CMK (cell line): ENCODE measurements around the gene CAPN7.

Experiments
- DNase-seq: peaks from one replicate; pipeline ENCODE4 v3.0.0-alpha.2; 2010; ENCODE audit warnings: low read depth

CAPN7 gene

DNA sequence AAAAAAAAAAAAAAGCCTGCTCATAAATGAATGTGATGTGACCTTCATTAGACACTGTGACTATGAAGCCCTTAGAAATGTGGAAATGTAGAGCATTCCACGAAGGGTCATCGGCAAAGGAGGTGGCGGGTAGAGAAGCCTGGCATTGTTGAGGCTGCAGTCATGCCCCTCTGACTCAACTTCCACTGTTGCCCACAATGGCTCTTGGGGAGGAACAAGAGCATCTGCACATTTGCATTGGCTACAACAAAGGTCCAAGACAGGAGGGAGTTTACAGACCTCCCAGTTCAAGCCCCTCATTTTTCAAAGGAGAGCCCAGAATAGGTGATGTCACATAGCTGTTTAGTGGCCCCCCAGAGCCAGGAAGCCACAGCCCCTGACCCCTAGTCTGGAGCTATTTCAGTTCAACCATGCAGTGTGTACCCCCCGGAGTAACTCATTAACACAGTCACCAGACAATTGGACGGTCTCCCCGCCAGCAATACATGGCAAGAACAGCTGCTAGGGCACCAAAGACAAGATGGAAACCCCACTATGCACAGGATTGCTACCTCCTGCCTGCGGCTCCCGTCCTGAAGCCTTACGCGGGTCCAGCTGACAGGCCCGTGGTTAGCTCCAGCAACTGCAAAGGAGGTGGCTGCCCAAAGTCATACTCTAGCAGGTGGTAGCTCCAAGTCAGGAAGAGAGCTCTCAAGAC, 70.1 kb downstream of the CAPN7 start:
- DNase-seq = no peak

DNA sequence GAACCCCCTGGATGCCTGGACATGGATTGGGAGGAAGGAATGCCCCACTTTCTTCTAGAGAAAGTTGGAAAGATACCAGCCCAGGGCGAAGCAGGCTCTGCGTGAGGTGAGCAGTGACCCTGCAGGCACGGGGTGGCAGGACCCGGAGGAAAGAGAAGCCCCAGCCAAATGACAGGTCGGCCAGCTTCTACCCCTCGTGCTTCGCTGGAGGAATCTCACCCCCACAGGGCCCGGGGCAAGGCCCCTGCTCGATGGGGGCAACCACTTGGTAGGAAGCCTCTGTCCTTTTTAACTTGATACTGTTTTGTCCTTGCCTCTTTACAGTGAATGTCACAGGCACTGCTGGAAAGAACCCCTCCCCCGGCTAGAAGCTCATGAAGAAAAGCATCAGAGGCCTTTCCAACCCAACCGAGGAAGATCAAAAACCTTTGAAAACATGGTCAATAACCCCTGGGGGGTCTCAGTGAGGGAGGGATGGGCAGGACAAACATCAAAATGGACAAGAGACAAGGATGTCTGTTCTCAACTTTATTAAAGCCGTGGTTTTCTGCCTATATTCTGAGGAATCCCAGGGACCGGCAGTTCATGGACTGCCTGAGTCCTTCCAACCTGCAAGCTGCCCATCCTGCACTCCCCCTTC, 71.9 kb downstream of the CAPN7 start:
- DNase-seq = no peak

DNA sequence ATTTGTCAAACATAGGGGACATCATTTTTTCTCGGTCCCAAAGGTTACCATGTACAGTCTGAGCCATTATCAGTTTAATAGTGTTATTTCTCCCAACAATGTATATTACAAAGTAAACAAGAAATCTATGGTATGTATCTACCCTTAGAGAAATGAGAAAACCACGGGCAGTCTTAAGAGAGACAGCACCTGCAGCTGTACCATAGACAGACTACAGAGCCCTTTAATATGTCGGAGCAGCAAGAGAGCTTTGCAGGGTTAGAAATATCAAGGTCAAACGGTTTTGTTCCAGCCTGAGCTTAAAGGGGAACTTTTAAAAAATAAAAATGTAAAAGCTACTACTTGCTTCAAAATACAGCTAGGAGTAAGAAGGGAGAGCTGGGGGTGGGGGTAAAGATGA, 73.2 kb downstream of the CAPN7 start:
- no peak for DNase-seq

DNA sequence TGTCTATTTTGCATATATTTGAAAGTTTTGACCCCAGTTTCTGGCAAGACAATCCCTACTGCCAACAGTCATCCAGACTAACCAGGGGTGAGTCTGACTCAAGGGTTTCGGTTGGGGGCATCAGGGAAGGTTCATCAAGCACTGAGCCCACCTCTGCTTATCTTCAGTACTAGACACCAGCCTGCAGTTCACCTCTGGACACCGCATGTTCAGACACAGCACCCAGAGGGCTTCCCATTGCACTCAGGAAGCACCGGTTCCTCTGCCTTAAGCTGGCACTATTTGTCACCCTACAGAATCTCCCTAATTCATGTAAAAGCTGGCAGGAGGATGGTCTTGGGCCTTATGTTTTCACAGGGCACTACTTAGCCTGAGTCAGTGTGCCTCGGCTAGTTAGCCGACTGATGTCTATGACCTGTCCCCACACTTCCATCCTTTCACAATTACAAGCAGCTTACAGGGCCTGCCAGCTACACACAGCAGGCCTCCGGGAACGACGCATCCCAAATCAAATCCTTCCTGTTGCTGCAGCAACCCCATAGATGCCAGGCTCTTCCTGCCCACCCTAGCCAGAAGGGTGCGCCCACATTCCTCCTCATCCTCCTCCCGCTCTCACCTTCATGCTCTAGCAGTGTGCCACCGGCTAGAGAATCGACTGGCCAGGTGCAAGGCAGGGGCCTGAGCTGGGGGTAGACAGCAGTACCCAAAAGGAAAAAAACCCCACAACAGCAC, 73.8 kb downstream of the CAPN7 start:
- no peak for DNase-seq

DNA sequence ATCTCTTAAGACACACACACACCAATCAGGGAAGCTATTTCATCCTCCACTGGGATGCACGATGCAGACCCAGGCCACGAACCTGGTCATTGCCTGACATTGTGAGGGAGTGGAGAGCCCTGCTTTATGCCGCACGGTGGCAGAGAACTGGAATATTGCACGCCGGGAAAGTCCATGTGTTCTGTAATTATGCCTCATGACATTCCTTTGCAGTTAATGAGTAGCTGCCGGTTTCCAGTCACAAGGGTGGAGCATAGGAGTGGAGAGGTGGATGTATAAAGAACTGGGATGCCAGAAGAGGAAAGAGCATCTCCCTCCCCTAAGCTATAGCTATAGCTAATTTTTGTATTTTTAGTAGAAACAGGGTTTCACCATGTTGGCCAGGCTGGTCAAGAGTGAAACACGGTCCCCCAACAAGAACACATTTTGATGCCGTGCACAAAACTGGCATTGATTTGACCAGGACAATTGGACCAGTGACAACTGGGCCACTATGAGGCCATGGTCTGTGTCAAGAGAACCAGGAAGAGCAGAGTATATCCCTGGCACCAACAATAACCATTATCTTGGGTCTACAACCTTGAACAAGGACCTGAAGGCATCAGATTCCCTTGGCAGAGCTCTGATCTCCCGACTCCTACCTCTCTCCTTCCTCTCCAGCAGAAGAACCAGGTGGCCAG, 74.9 kb downstream of the CAPN7 start:
- no peak for DNase-seq

DNA sequence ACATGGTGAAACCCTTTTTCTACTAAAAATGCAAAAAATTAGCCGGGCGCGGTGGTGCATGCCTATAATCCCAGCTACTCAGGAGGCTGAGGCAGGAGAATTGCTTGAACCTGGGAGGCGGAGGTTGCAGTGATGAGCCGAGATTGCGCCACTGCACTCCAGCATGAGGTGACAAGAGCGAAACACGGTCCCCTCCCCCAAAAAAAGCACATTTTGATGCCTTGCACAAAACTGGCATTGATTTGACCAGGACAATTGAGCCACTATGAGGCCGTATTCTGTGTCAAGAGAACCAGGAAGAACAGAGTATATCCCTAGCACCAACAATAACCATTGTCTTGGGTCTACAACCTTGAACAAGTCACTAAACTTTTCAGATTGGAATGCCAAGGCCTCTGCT, 75.8 kb downstream of the CAPN7 start:
- DNase-seq = no peak

DNA sequence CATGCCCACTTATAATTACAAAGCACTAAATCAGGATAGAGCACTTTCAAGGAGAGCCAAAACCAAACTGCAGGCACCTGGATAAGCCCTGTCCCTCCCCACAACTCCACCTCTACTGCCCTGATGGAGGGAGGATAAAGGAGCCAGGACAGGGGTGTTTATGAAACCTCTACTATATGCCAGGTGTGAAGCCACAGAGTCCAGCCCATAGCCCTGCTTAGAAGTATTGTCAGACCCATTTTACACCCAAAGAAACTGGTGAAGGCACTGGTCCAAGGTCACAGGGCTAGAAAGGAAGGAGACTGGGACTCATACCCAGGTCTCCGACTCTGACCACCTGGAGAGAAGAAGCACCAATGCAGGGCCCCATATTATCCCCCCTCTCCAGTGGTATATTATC, 77.7 kb downstream of the CAPN7 start:
- no peak for DNase-seq

DNA sequence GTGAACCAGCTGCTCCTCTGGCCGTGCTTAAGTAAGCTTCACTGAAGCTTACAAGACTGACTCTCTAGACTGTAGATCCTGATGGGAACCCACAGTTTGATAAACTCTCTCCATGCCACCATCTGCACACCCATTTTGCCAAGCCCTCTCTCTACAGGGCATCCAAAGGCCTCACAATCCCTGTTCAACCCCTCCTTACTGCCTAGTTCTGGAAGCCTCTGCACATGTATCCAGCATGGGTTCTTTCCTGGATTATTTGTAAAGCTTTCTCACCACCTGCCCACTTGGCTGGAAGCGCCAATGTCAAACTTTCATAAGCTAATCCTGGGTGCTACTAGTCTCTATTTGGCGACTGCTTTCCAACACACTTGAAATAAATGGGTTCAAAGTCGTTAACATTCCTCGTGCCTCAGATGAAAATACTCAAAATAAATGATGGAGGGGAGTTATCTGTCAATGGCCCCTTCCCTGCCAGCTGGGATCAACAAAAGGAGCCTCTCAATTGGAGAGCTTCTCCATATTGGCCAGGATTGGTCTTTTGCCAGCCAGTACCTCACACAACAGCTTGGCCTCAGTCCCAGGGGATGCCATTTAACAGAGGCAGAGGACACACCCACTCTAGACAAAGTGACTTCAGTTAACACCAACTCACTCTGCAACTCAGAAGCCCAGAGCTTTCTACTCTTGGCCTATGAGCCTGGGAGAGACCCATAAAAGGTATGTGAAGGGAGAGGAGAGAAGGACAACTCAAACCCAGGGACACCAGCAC, 78.3 kb downstream of the CAPN7 start:
- DNase-seq = no peak

DNA sequence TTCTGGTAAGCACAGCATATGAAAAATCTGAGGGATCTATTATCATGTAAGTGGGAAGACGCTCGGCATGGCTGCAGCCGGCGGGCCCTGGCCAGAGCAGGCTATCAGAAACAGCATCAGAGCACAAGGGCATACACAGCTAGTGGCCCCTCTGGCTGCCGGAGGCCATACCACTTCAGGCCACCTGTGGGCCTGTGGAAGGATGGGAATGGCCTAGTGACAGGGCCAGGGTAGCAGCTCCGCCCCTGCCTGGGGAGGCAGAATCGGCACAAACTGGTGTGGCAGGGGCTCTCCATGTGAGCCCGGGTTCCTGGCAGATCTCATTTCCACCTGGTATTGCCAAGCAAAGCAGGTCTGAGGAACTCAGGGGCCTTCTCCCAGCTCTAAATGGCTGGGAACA, 80.0 kb downstream of the CAPN7 start:
- no peak for DNase-seq

DNA sequence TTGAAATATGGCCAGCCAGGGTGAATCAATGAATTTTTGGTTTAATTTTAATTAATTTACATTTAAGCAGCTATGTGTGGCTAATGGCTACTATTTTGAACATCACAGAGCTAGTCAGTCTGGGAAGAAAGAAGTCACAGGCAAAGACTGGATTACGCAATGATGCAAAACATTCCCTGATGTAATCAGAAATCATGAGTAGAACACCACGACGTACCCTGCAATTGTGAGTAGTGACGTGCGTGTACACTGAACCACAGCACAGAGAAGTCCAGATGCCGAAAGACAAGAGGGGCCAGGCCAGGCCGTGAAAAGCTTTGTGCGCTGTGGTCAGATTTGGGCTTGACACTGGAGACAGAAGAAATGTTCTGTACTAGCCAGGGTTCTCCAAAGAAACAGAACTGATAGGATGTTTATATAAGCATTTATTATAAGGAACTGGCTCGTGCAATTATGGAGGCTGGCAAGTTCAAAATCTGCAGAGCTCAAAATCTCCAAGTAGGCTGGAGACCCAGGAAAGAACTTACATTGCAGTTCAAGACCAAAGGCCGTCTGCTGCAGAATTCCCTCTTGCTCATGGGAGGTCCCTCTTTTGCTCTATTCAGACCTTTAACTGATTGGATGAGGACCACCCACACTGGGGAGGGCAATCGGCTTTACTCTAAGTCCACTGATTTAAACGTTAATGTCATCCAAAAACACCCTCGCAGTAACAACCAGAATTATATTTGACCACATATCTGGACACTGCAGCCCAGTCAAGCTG, 81.7 kb downstream of the CAPN7 start:
- DNase-seq = no peak

DNA sequence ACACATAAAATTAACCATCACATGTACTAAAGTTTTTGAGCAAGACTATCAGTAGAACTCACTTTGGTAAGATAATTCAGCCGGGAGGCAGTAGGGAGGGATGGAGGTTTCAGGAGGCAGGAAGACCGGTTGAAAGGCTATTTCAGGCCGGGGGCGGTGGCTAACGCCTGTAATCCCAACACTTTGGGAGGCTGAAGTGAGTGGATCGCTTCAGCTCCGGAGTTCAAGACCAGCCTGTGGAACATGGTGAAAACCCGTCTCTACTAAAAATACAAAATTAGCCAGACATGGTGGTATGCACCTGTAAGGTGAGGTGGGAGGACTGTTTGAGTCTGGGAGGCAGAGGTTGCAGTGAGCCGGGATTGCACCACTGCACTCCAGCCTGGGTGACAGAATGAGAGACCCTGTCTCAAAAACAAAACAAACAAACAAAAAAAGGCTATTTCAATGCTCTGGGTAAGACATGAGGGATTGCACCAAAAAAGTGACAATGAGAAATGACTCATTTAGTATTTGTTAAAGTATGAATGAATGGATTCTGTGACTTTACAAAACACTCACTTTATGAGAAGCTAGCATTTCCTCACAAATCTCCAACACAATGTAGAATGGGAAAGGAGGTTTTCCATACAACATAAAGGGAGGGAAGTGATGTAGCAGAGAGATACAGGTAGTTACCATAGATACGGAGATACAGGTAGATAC, 82.4 kb downstream of the CAPN7 start:
- no peak for DNase-seq

DNA sequence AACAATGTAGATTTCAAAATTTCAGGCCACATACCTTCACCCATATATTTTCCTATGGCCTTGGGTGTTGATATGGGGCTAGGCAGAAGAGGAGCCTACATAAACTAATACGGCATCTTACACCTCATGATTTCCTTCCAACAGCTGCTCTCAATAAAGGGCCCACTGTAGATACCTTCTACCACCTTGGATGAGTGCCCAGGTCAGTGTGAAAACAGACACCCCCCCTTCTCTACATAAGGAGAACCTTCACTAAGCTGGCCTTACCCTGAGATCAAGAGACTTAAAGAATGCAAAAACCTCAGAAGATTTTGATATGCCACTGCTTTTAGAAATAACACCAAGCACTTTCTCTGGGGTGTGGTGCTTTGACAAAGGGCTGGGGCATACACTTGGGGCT, 83.6 kb downstream of the CAPN7 start:
- no peak for DNase-seq

DNA sequence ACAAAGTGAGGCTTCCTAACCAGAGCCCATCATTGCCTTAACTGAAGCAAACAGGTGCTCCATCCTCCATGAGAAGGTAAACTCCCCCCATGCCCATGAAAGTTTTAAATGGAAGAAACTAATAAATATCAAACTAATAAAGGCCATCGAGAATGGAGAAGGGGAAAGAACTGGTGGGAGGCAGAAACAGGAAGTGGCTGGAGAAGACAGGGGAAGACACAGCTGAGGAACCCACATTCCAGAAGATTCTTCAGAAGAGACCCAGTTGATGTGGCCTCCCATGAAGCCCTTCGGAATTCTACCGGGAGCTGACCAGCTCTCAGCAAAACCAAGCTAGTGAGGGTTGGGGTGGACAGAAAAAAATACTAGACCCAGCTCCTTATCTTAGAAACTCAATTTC, 84.7 kb downstream of the CAPN7 start:
- DNase-seq = no peak

DNA sequence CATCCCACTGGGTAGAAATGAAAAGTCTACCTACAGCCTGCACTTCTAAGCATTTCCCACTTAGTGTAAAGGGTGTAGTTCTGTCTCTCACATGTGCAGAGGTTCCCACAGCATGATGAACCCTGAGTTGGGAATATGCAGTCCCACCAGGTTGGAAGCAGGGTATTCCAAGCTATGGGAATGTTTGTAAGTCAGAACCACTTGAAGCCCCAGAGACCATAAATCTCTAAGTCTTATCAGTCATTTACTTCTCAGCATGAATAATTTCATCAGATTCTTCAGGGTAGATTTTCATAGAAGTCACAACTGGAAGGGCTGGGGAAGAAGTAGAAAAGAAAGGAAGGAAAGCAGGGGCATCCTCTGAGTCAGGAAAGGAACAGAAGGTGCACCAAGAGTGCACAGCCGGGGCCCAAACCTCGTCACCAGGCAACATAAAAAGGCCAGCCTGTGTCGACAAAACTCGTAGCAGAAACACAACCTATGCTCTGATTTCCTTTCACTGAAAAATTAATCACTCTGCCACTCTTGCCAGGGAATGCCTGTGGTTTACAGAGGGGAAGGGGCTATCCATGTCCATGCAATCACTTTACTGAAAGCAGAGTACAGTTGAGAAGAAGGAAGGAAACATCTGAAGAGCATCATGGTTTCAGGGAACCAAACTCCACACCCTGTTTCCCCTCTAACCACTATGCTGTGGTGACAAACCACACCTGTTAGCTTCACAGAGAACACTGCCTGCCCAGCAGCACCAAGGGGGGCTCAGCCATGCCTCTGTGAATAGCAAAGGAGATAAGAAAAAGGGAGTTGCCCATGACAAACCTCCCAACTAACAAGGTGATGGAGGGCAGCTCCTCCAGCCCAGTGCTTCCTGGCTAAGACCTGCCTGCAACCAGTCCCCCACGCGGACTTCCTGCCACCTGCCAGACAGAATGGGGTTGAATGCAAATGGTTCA, 85.8 kb downstream of the CAPN7 start:
- DNase-seq = no peak

DNA sequence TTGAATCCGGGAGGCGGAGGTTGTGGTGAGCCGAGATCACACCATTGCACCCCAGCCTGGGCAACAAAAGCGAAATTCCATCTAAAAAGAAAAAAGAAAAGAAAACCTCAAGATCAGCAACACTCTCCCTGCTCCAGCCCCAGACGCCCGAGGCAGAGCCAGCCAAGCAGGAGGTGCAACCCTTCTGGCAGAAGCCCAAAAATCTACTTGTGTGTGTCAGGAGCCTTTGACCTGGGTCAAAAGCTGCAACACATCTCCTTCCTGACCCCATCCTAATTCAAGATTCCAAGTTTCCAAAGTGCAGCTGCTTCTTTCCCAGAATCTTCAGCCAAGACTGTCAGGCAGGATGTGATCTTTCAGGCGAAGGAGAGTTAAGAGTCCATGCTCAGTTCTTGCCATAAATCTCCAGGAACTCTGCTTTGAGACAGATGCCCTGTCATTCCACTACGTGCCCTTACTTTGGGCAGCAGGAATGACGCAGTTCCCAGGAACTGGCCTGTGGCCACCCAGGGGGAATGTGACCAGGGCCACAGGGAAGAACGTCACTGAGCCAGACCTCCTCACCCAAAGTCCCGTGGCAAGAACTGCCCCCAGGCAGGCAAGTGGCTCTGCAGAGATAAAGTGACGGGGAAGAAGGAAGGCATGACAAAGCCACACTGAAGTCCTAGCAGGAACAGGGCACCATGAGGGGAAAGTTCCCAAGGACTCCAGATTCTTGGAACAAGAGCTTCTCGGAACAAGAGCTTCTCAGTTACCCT, 86.9 kb downstream of the CAPN7 start:
- no peak for DNase-seq

DNA sequence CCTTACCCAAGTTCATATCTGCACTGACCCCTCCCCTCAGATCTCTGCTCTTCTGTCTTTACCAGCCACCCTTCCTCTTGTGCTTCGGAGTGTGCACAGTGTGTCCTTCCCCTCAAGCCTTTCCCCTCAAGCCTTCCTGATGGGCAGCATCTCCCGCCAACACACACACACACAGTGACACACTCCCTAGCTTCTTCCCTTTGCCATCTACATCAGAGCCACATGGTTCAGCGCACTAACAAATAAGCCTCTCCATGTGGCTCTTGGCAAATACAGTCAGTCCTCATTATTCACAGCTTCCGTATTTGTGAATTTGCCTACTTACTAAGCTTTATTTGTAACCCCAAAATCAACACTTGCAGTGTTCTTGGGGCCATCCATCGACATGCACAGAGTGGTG, 88.9 kb downstream of the CAPN7 start:
- no peak for DNase-seq

DNA sequence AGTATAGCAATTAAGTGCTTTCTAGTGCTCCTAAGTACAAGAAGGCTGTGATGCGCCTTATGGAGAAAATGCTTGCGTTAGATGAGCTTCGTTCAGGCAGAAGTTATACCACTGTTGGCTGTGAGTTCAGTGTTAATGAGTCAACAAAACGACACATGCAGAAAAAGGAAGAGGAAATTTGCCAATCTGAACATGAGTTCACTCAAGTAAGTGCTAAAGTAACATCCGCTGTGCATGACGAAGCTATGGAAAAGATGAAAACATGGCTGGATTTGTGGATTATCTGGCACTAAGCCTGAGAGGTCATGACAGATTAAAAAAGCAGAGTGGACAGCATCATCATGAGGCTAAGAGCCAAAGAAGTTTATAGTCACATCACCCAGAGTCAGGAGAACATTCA, 89.5 kb downstream of the CAPN7 start:
- DNase-seq = no peak

DNA sequence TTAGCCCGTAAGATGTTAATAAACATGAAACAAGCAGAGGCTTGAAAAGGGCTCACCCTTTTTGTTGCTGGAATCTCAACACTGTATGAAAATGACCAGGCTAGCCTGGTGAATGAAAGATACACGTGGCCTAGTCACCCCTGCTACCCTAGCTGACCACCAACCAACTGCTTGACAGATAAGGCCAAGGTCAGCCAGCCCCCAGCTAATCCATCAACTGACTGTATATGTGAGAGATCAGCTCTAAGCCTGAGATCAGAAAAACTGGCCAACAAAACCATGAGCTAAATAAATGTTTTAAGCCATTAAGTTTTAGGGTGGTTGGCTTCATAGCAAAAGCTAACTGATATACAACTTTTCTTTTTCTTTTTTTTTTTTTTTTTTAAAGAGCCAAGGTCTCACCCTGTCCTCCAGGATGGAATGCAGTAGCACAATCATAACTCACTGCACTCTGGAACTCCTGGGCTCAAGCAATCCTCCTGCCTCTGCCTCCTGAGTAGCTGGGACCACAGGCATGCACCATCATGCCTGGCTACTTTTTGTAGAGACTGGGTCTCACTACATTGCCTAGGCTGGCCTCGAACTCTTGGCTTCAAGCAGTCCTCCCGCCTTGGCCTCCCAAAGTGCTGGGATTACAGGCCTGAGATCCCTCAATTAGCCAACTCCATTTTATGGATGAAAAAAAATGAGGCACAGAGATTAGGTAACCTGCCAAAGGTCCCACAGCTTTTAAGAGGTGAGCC, 91.7 kb downstream of the CAPN7 start:
- DNase-seq = no peak
